Urinary bladder (tissue), 4 donors: Measurements from ENCODE around the gene FN1. TPM values are rescaled to one million over a fixed set of nuclear protein-coding genes. Genes with fewer than 3 reads are reported as not detected.

Experiments used
- DNase-seq: peaks from one replicate; pipeline ENCODE4 v3.0.0-alpha.2; 2015; ENCODE audit errors: extremely low spot score
- H3K27ac ChIP-seq: one replicate; pipeline ENCODE4 v1.5.1; 2013; ENCODE audit warnings: low read depth, mild to moderate bottlenecking, moderate library complexity
- H3K36me3 ChIP-seq: one replicate; pipeline ENCODE4 v1.6.1; 2013; ENCODE audit warnings: mild to moderate bottlenecking, moderate library complexity; ENCODE audit not compliant: insufficient read depth
- H3K4me1 ChIP-seq: one replicate; pipeline ENCODE4 v1.6.1; 2013; ENCODE audit warnings: mild to moderate bottlenecking, moderate library complexity; ENCODE audit not compliant: insufficient read depth
- H3K4me3 ChIP-seq: one replicate; pipeline ENCODE4 v1.5.1; 2013; ENCODE audit warnings: low read depth, low read length
- WGBS: extraction: QIAGEN DNeasy Blood & Tissue Kit; methylation state at CpG from one replicate; pipeline ENCODE4 v1.1.7; 2013; 5-methylcytosine and 5-hydroxymethylcytosine counted together
- polyA plus RNA-seq: library from polyadenylated mRNA; stranded (reverse); fragments of 200-250 nt; gene quantifications from one replicate; pipeline ENCODE4 v1.2.3, GENCODE V29; 2013
- total RNA-seq: library from RNA; depleted of rRNA; stranded (reverse); fragments of >200 nt; gene quantifications from one replicate; pipeline ENCODE4 v1.2.3, GENCODE V29; 2014
- donor health status: healthy with polysubstance abuse.
- donor health status: healthy.

Gene FN1
- total and polyA plus RNA-seq, 2 donors = 1,813 to 1,853 TPM

DNA sequence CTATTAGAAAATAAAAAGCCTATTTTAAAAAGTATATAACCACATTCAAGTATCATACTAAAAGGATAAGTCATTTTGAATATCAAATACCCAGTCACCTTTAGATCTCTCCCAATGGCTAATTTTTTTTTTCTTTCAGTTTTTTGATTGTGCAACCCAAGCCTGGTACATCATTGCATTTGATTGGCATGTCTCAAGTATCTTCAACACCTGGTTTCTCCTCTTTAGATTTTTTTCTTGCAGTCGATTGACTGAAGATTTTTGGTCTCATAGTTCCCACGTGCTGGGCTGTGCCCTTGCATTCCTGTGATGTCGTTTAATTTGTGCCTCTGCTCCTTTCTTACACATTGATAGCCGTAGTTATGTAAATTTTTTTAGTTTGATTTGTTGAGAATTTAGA is 83.3 kb downstream of the FN1 start:
- Histone ChIP-seq H3K36me3 (peaks cover 3% of the 10 kb centered on the region), H3K4me3 (no peak overlapping the region), H3K27ac (no peak overlapping the region), H3K4me1 (no peaks in the 10 kb centered on the region)
- WGBS = 66% methylated on average over 4 of the region's 4 CpGs
- no peak for DNase-seq

DNA sequence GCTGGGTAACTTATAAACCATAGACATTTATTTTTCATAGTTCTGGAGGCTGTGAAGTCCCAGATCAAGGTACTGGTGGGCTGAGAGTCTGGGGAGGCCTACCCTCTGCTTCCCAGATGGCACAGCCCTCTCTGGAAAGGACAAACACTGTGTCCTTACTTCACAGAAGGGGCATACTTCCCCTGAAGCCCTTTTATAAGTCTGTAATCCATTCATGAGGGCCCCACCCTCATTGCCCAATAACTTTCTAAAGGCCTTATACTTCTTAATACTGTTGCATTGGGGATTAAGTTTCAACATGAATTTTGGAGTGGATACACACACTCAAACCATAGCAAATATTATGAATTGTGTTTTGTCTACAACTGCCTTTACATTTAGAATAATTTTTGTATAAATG is 88.0 kb downstream of the FN1 start:
- H3K4me3 ChIP-seq = no peak overlapping the region
- H3K27ac ChIP-seq = no peak overlapping the region
- no peaks in the 10 kb centered on the region for H3K4me1 ChIP-seq
- no peak for DNase-seq
- H3K36me3 ChIP-seq = peaks cover 4% of the 10 kb centered on the region

DNA sequence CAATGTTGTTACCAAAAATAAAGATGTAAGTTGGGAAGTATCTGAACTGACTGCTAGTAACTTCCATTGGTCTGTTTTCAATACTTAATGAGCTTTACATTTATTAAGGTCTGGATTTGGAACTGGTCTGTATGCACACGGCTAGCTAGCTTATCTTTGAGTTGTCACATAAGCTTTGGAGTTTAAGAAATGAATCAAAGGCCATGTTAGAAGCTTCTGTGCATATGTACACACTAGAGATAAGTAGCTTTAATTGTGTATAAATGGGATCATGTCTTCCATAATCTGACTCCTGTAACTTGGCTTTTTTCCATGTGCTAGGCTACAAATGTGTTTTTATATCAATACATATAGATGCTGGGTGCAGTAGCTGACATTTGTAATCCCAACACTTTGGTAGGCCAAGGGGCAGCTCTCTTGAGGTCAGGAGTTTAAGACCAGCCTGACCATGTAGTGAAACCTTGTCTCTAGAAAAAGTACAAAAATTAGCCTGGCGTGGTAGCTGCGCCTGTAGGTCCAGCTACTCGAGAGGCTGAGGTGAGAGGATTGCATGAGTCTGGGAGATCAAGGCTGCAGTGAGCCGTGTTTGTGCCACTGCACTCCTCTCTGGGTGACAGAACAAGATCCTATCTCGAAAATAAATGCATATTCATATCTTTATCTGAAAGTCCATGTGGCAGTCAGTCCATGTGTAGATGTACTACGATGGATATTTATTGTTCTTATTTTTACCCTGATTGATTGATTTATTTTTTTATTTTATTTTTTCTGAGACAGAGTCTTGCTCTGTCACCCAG is 96.8 kb downstream of the FN1 start:
- H3K36me3 ChIP-seq = peaks cover 4% of the 10 kb centered on the region
- no peaks in the 10 kb centered on the region for H3K4me1 ChIP-seq
- no peak overlapping the region for H3K4me3 ChIP-seq
- no peak overlapping the region for H3K27ac ChIP-seq
- DNase-seq = no peak
- whole genome bisulfite sequencing = 86% methylated on average over 7 of the region's 7 CpGs

DNA sequence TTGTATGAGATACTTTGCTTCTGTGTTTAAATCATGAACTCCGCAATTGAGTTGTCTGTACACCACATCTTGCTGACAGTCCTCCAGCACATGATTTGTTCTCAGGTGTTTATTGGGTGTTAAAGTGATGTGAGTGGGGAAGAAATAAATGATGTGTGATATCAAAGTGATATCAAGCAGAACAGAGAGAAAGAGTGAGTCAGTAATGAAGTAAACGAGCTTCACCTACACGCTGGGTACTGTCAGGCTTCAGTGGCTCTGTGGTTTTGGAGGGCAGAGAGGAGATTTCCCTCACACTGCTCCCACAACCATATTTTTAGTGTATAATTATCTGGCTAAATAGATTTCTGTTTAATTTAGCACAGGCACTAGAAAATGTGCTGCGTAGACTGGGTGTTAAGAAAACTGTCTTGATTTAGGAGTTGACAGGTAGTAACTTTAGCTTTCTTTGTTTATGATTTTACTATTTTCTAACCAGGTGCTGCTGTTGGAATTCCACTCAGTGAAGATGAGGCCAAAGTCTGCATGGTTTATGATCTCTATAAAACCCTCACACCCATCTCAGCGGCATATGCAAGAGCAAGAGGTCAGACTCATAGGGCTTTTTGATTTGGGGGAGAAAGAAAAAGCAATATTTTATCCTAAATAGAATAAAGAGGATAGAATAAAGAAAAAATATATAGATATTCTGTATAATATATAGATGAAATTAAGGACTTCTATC is 102.8 kb downstream of the FN1 start:
- Histone ChIP-seq H3K36me3 (peaks cover 6% of the 10 kb centered on the region), H3K4me1 (no peaks in the 10 kb centered on the region), H3K4me3 (no peak overlapping the region), H3K27ac (no peak overlapping the region)
- 95% methylated on average over 5 of the region's 5 CpGs for WGBS
- no peak for DNase-seq

DNA sequence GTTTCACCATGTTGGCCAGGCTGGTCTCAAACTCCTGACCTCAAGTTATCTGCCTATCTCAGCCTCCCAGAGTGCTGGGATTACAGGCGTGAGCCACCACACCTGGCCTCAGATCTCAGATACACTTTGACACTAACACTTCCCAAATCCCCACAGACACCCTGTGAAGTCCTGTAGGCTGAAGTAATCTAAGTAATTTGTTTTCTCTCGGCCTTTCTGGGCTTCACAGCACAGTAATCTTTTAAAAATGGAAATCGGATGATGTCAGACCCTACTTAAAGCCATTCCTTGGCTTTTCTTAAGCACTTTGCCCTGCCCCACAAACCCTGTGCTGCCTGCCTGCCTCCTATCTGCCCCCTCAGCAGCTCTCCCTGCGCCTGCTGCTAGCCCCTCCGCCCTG is 107.8 kb downstream of the FN1 start:
- DNase-seq = no peak
- peaks cover 7% of the 10 kb centered on the region for H3K36me3 ChIP-seq
- H3K4me3 ChIP-seq = no peak overlapping the region
- no peaks in the 10 kb centered on the region for H3K4me1 ChIP-seq
- no peak overlapping the region for H3K27ac ChIP-seq
- 94% methylated on average over 5 of the region's 5 CpGs for WGBS

DNA sequence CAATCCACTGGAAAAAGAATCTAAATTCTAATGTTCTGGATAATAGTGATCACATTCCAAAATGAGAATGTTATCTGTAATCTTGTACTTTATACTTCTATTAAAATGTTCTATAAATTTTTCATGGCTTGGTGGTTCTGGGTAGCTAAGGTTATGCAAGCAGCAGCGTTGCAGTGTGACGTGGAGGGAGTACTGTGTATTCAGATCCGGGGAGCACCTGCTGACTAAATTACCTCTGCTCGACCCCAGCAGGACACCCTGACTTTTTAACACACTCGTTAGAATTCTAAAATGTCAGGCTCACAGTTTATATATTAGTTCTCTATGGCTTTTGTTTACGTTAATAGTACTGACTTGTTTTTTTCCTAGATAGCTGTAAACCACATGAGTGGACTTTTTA is 111.1 kb downstream of the FN1 start:
- H3K27ac ChIP-seq = no peak overlapping the region
- 50% methylated on average over 6 of the region's 6 CpGs for WGBS
- H3K4me3 ChIP-seq = no peak overlapping the region
- H3K36me3 ChIP-seq = peaks cover 9% of the 10 kb centered on the region
- no peaks in the 10 kb centered on the region for H3K4me1 ChIP-seq
- DNase-seq = no peak

DNA sequence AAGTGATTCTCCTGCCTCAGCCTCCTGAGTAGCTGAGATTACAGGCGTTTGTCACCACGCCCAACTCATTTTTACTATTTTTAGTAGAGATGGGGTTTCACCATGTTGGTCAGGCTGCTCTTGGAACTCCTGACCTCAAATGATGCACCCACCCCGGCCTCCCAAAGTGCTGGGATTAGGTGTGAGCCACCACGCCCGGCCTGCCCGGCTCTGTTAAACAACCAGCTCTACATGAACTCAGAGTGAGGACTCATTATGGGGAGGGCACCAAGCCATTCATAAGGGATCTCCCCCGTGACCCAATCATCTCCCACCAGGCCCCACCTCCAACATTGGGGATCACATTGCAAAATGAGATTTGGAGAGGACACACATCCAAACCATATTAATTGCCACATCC is 115.2 kb downstream of the FN1 start:
- Histone ChIP-seq H3K4me3 (no peak overlapping the region), H3K36me3 (peaks cover 3% of the 10 kb centered on the region), H3K4me1 (no peaks in the 10 kb centered on the region), H3K27ac (no peak overlapping the region)
- DNase-seq = no peak
- WGBS = 94% methylated on average over 7 of the region's 7 CpGs

DNA sequence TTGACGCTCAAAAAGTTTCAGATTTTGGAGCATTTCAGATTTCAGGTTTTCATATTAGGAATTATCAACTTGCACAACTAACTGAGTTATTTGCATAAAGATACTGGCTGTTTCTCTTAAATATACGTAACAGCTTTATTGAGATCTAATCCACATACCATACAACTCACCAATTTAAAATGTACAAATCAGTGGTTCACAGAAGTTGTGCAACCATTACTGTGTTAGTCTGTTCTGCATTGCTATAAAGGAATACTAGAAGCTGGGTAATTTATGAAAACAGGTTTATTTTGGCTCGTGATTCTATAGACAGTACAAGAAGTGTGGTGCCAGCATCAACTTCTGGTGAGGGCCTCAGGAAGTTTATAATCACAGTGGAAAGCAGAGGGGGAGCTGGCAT is 115.8 kb downstream of the FN1 start:
- Histone ChIP-seq H3K4me1 (no peaks in the 10 kb centered on the region), H3K4me3 (no peak overlapping the region), H3K36me3 (peaks cover 3% of the 10 kb centered on the region), H3K27ac (no peak overlapping the region)
- 91% methylated on average over 3 of the region's 3 CpGs for WGBS
- DNase-seq = no peak

DNA sequence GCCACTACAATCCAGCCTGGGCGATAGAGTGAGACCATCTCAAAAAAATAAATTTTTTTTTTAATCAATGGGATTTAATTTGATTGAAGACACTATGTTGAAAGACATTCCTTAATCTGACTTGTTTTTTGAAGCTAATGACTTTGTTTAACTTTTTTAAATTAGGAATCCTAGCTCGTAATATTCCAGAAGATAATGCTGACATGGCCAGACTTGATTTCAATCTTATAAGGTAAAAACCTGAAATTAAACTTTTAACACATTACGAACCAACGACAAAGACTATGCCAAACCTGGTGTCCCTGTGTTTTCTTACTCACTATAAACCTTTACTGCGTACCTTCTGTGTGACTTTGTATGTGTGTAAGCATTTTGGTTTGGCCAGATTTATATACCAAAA is 116.4 kb downstream of the FN1 start:
- no peak for DNase-seq
- peaks cover 3% of the 10 kb centered on the region for H3K36me3 ChIP-seq
- H3K4me3 ChIP-seq = no peak overlapping the region
- H3K4me1 ChIP-seq = no peaks in the 10 kb centered on the region
- no peak overlapping the region for H3K27ac ChIP-seq
- 97% methylated on average over 5 of the region's 5 CpGs for WGBS

DNA sequence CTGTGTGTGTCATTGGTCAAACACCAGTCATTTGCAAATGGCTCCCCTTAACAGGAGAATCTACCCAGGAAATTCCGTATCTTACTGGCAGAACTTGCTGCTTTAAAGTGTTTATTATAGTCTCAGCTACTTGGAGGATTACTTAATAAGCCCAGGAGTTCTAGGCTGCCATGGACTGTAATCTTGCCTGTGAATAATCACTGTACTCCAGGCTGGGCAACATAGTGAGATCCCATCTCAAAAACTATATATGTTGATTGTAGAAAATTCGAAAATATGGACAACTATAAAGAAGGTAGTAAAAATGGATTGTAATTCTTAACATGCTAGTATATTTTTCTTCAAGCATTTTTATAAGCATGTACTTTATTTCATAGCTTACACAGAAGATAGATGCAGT is 119.5 kb downstream of the FN1 start:
- no peak overlapping the region for H3K27ac ChIP-seq
- 90% methylated on average over 2 of the region's 2 CpGs for WGBS
- no peak overlapping the region for H3K4me3 ChIP-seq
- H3K36me3 ChIP-seq = peaks cover 3% of the 10 kb centered on the region
- no peak for DNase-seq
- no peaks in the 10 kb centered on the region for H3K4me1 ChIP-seq

DNA sequence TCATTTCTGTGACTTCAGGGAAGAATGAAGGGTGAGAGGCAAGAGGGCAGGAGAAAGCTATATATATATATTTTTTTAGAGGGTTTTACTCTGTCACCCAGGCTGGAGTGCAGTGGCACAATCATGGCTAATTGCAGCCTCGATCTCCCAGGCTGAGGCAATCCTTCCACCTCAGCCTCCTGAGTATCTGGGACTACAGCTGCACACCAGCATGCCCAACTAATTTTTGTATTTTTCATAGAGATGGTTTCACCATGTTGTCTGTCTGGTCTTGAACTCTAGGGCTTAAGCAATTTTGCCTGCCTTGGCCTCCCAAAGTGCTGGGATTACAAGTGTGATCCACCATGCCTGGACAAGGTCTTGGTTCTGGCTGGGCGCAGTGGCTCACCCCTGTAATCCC is 120.6 kb downstream of the FN1 start:
- Histone ChIP-seq H3K27ac (no peak overlapping the region), H3K4me1 (no peaks in the 10 kb centered on the region), H3K4me3 (no peak overlapping the region), H3K36me3 (no peaks in the 10 kb centered on the region)
- 99% methylated on average over 2 of the region's 2 CpGs for WGBS
- DNase-seq = no peak

DNA sequence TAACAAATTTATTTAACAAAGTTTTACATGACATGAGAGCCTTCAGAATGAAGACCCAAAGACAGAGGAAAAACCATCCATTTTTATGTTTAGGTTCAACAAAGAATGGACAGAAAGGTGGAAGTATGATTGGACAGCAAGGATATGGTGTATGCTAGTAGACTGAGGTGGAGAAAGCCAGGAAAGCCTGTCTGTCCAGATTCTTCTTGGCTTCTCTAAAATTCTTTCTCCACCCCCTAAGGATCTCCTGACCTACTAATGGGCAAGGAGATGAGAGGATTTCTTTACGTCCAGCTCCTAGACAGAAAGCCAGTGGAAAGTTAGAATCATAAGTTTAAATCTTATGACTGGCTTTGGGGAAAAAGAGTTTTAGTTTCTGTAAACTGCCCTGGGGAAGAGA is 121.0 kb downstream of the FN1 start:
- Histone ChIP-seq H3K4me1 (no peaks in the 10 kb centered on the region), H3K27ac (no peak overlapping the region), H3K36me3 (no peaks in the 10 kb centered on the region), H3K4me3 (no peak overlapping the region)
- no peak for DNase-seq
- 66% methylated on average over 1 of the region's 1 CpG for WGBS

DNA sequence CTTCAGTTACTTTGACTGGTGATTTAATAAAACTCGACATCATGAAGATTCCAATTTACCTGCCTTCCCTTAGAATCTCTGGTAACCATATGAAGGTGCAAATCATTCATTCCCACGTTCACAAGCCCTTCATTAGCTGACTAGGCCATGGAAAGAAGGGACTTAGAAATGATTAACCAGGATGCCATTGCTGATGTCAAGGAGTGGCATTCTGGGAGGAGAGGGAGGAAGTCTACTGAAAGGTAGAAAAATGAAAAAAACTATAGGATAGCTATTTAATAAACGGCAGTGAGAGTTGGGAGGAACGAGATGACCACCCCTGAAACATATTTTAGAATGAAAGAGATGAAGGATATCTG is 122.6 kb downstream of the FN1 start:
- H3K4me3 ChIP-seq = no peak overlapping the region
- no peaks in the 10 kb centered on the region for H3K4me1 ChIP-seq

DNA sequence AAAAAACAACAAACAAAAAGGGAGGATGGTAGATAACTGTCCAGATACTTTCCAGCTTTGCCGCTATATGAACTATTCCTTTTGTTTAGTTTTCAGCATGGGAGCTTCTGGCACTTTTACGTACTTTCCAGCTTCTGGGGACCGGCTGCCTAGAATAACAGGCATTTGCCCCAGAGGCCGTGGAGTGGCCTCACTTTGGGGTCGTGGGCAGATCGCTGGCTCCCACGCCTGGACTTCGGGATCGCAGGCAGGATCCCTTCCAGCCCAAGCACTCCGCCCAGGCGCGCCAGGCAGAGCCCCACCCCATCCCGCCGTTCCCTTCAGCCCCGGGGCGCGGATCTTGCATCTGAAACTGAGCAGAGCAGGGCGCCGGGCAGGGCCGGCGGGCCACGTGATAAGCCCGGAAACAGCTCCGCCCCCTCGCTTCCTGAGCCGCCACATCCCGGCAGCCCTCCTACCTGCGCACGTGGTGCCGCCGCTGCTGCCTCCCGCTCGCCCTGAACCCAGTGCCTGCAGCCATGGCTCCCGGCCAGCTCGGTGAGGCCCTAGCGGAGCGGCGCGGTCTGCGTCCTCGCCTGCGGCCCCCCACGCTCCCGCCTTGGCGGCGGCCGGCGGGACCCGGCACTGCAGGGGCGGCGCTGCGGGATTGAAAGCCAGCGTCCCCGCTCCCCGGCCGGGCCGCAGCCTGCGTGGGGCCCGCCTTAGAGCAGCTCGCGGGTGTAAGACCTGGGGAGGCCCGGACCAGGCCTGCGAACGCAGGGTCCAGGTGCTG is 124.1 kb downstream of the FN1 start, which contains the start of gene ATIC:
ATIC (plus strand) TSS at position 435 of the 772 bp plus-strand sequence; CDS start at position 519, 84 bp downstream.
- Histone ChIP-seq H3K36me3 (no peaks in the 10 kb centered on the region), H3K4me3 (peak within 1 kb of the TSS; percentile 72), H3K4me1 (no peaks in the 10 kb centered on the region), H3K27ac (peak within 1 kb of the TSS; percentile 68)
- DNase-seq = peak; percentile 74
- under 1% methylated on average over 64 of the region's 64 CpGs for WGBS

More for the DNA sequence above, 122.6 kb downstream of the FN1 start:
- Histone ChIP-seq H3K27ac (no peak overlapping the region), H3K36me3 (no peaks in the 10 kb centered on the region)
- WGBS = 84% methylated on average over 4 of the region's 4 CpGs
- no peak for DNase-seq
